ENCODE data around the gene CACNA2D4. TPM values are rescaled to one million over a fixed set of nuclear protein-coding genes. Genes with fewer than 3 reads are reported as not detected.

CACNA2D4 gene
- total and polyA plus RNA-seq, 2 donors (not counting 3 experiments of a cell fraction or from before 2014, with no cell fraction given), result 0.58 to 0.73 TPM

DNA sequence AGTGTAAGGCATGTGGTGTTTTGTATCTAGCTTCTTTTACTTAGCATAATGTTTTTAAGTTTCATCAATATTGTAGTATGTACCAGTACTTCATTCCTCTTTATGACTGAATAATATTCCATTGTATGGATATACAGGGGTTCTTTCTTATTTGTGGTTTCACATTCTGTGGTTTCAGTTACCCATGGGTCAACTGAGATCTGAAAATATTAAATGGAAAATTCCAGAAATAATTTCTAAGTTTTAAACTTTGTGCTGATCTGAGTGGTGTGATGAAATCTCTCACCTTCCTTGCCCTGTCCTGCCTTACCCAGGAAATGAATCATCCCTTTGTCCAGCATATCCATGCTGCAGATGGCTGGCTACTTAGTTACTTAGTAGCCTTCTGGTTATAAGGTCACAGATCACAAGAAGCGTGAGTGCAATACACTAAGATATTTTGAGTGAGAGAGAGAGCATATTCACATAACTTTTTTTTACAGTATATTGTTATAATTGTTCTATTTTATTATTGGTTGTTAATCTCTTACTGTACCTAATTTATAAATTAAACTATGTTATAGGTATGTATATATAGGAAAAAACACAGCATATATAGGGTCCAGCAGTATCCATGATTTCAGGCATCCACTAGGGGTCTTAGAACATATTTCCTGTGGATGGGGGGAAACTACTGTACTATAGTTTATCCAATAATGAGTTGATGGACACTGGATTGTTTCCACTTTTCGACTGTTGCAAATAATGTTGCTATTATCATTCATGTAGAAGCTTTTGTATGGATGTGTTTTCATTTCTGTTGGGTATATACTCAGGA, 157.7 kb downstream of the CACNA2D4 start:
- TF ChIP-seq, protein P1, sequence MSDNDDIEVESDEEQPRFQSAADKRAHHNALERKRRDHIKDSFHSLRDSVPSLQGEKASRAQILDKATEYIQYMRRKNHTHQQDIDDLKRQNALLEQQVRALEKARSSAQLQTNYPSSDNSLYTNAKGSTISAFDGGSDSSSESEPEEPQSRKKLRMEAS (IDR thresholded peaks at IDR 0.05; ENCODE audit: insufficient read depth, insufficient read length), result no peak
- TF ChIP-seq JUN (IDR thresholded peaks at IDR 0.05; ENCODE audit: borderline replicate concordance, insufficient read depth, insufficient read length, low read depth) (peak; percentile 63), POLR2A (IDR thresholded peaks at IDR 0.05; ENCODE audit: low read depth, low read length) (no peak), FOS (IDR thresholded peaks at IDR 0.05; ENCODE audit: borderline replicate concordance, insufficient read depth, low read length) (peak; percentile 36), POLR2AphosphoS5 (IDR thresholded peaks at IDR 0.05; ENCODE audit: insufficient read depth, low read depth, low read length) (peak; percentile 39)
- POLR2A ChIA-PET, result interaction anchor here (0.6 kb wide), 1 partner anchor 811 kb away, joined by 3 read pairs; the partner anchor contains the start of gene RAD52
- Histone ChIP-seq H3K79me2 (ENCODE audit: control insufficient read depth, insufficient read depth, low read length) (peaks cover 44% of the 10 kb centered on the region), H3K9me3 (replicated peaks; ENCODE audit: control insufficient read depth, insufficient read depth, low read length) (no peaks in the 10 kb centered on the region), H3K4me1 (ENCODE audit: control insufficient read depth, extremely low read depth, insufficient read depth, low read length) (peaks cover 11% of the 10 kb centered on the region), H3K4me3 (replicated peaks in 1 of 3; ENCODE audit: insufficient read depth in 1 of 3, low read depth in 1 of 3, low read length in 3 of 3) (no peak overlapping the region), H3K9me1 (replicated peaks; ENCODE audit: control insufficient read depth, extremely low read depth, insufficient read depth, low read length) (no peaks in the 10 kb centered on the region), H4K20me1 (replicated peaks; ENCODE audit: control insufficient read depth, extremely low read depth, insufficient read depth, low read length) (peaks cover 4% of the 10 kb centered on the region), H2AFZ (ENCODE audit: low read depth, low read length) (no peak overlapping the region), H3K4me2 (ENCODE audit: insufficient read depth, low read length) (no peak overlapping the region), H3K27me3 (ENCODE audit: control insufficient read depth in 2 of 2, insufficient read depth in 2 of 2, low read length in 2 of 2) (no peaks in the 10 kb centered on the region), H3K36me3 (ENCODE audit: control insufficient read depth in 2 of 2, extremely low read depth in 1 of 2, insufficient read depth in 2 of 2, low read length in 2 of 2) (peaks cover 3 to 5% of the 10 kb centered on the region in 2 experiments), H3K27ac (ENCODE audit: insufficient read depth, low read depth, low read length) (peak overlapping the region; percentile 20), H3K9ac (replicated peaks; ENCODE audit: extremely low read depth, insufficient read depth, low read length) (no peak overlapping the region)
- dilution Hi-C loops (cut with MboI; ENCODE audit: extremely low pct_ligation_motif_present, low sequenced_read_pairs), result no loop called here
- intact Hi-C loops (cut with micrococcal nuclease), result no loop called here
- DNase-seq (ENCODE audit: low read depth, low spot score) (peak; percentile 46), FAIRE-seq (peak; percentile 43)
- no TSS peak for BruUV-seq (replicated peaks)
- CTCF ChIA-PET, result interaction anchor here (1.3 kb wide), 1 partner anchor 108 kb away, joined by 4 read pairs; no protein-coding TSS in a partner anchor

DNA sequence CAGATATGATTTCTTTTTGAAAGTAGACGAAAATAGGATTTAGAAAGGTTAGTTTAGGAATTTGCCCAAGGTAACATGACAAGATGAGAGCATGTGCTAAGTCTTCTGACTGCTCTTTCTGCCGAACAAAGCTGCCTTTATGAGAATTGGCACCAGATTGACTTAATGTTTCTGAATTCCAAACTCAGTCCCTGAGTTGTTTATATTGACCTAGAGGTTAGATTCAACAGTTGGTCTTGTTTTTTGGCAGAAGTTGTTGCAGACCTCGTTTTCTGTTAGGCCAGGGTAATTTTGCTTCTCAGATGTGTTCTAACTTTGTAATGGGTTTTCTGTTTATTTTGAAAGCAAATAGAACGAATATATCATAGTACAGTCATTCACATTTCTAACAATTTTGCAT, 159.6 kb downstream of the CACNA2D4 start:
- H3K27me3 ChIP-seq (ENCODE audit: control insufficient read depth in 2 of 2, insufficient read depth in 2 of 2, low read length in 2 of 2), result no peaks in the 10 kb centered on the region
- TF ChIP-seq MYC (IDR thresholded peaks at IDR 0.05; ENCODE audit: low read depth, low read length), result no peak
- TF ChIP-seq, protein P1 (IDR thresholded peaks at IDR 0.05; ENCODE audit: insufficient read depth, insufficient read length), result no peak
- no peak for TF ChIP-seq FOS (IDR thresholded peaks at IDR 0.05; ENCODE audit: borderline replicate concordance, insufficient read depth, low read length)
- no peak for TF ChIP-seq GATA2 (IDR thresholded peaks at IDR 0.05; ENCODE audit: insufficient read depth, insufficient read length, low read depth, low read length)
- TF ChIP-seq EZH2 (IDR thresholded peaks at IDR 0.05; ENCODE audit: borderline replicate concordance, low read depth, low read length, severe bottlenecking), result no peak
- TF ChIP-seq, protein P2, sequence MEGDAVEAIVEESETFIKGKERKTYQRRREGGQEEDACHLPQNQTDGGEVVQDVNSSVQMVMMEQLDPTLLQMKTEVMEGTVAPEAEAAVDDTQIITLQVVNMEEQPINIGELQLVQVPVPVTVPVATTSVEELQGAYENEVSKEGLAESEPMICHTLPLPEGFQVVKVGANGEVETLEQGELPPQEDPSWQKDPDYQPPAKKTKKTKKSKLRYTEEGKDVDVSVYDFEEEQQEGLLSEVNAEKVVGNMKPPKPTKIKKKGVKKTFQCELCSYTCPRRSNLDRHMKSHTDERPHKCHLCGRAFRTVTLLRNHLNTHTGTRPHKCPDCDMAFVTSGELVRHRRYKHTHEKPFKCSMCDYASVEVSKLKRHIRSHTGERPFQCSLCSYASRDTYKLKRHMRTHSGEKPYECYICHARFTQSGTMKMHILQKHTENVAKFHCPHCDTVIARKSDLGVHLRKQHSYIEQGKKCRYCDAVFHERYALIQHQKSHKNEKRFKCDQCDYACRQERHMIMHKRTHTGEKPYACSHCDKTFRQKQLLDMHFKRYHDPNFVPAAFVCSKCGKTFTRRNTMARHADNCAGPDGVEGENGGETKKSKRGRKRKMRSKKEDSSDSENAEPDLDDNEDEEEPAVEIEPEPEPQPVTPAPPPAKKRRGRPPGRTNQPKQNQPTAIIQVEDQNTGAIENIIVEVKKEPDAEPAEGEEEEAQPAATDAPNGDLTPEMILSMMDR (IDR thresholded peaks at IDR 0.05; ENCODE audit: extremely low read depth in 1 of 2, insufficient read depth in 1 of 2, low read depth in 1 of 2, low read length in 2 of 2), result no peak
- TF ChIP-seq POLR2AphosphoS5 (IDR thresholded peaks at IDR 0.05; ENCODE audit: insufficient read depth, low read depth, low read length), result no peak
- no peak for TF ChIP-seq JUN (IDR thresholded peaks at IDR 0.05; ENCODE audit: borderline replicate concordance, insufficient read depth, insufficient read length, low read depth)
- no peak for TF ChIP-seq POLR2A (IDR thresholded peaks at IDR 0.05; ENCODE audit: low read depth, low read length)
- ChIA-PET CTCF (interaction anchor here (1.0 kb wide), 1 partner anchor 9 kb away, joined by 3 read pairs; no protein-coding TSS in a partner anchor), POLR2A (no interaction called here)
- no peaks in the 10 kb centered on the region for H3K9me1 ChIP-seq (replicated peaks; ENCODE audit: control insufficient read depth, extremely low read depth, insufficient read depth, low read length)
- no peak for DNase-seq (ENCODE audit: low read depth, low spot score)
- FAIRE-seq, result no peak
- H3K4me3 ChIP-seq (replicated peaks in 1 of 3; ENCODE audit: insufficient read depth in 1 of 3, low read depth in 1 of 3, low read length in 3 of 3), result no peak overlapping the region
- no peak overlapping the region for H3K27ac ChIP-seq (ENCODE audit: insufficient read depth, low read depth, low read length)
- H3K36me3 ChIP-seq (ENCODE audit: control insufficient read depth in 2 of 2, extremely low read depth in 1 of 2, insufficient read depth in 2 of 2, low read length in 2 of 2), result peaks cover 5% of the 10 kb centered on the region in 2 experiments
- intact Hi-C loops (cut with micrococcal nuclease) (no loop called here), dilution Hi-C loops (cut with MboI; ENCODE audit: extremely low pct_ligation_motif_present, low sequenced_read_pairs) (no loop called here)
- no TSS peak for BruUV-seq (replicated peaks)
- peaks cover 4% of the 10 kb centered on the region for H4K20me1 ChIP-seq (replicated peaks; ENCODE audit: control insufficient read depth, extremely low read depth, insufficient read depth, low read length)
- peaks cover 35% of the 10 kb centered on the region for H3K79me2 ChIP-seq (ENCODE audit: control insufficient read depth, insufficient read depth, low read length)
- peaks cover 11% of the 10 kb centered on the region for H3K4me1 ChIP-seq (ENCODE audit: control insufficient read depth, extremely low read depth, insufficient read depth, low read length)
- H3K9me3 ChIP-seq (replicated peaks; ENCODE audit: control insufficient read depth, insufficient read depth, low read length), result no peaks in the 10 kb centered on the region
- H3K9ac ChIP-seq (replicated peaks; ENCODE audit: extremely low read depth, insufficient read depth, low read length), result no peak overlapping the region
- no peak overlapping the region for H2AFZ ChIP-seq (ENCODE audit: low read depth, low read length)
- no peak overlapping the region for H3K4me2 ChIP-seq (ENCODE audit: insufficient read depth, low read length)

Measured in endothelial cell of umbilical vein (primary cell).